SU-DHL-6 (cell line): ENCODE measurements around the gene ACD.

ENCODE experiments used
- H2AFZ ChIP-seq: fragments of 200-600 bp; sonication (generic); 2 replicates; pipeline ENCODE4 v1.6.1; 2014; ENCODE audit warnings: low read depth, mild to moderate bottlenecking, moderate library complexity, mixed read lengths, antibody characterized with exemption, low read length; ENCODE audit not compliant: severe bottlenecking
- H3F3A ChIP-seq: fragments of 200-600 bp; shearing (Covaris generic); 2 replicates; pipeline ENCODE4 v1.6.0; 2016; ENCODE audit warnings: antibody characterized with exemption, mild to moderate bottlenecking; ENCODE audit not compliant: insufficient read depth
- H3K27ac ChIP-seq: fragments of 200-600 bp; sonication (generic); 2 replicates; pipeline ENCODE4 v1.5.1; 2016; ENCODE audit warnings: low read depth, mild to moderate bottlenecking, low read length, moderate library complexity, mixed read lengths
- H3K27me3 ChIP-seq: fragments of 200-600 bp; sonication (generic), shearing (Covaris generic); 2 replicates; pipeline ENCODE4 v1.6.0; 2014; ENCODE audit warnings: mild to moderate bottlenecking, low read length
- H3K36me3 ChIP-seq: fragments of 200-600 bp; sonication (generic); 2 replicates; pipeline ENCODE4 v1.6.1; 2014; ENCODE audit warnings: mild to moderate bottlenecking, low read length, mixed read lengths
- H3K4me2 ChIP-seq: fragments of 300-600, 200-600 bp; shearing (Covaris generic), sonication (generic); 2 replicates; pipeline ENCODE4 v1.6.0; 2014; ENCODE audit warnings: low read length, low read depth, mild to moderate bottlenecking; ENCODE audit not compliant: poor library complexity, severe bottlenecking
- H3K4me3 ChIP-seq: fragments of 200-600 bp; sonication (generic); 2 replicates; pipeline ENCODE4 v1.5.1; 2014; ENCODE audit warnings: antibody characterized with exemption, low read length, mild to moderate bottlenecking, mixed read lengths; ENCODE audit not compliant: insufficient read depth, poor library complexity, severe bottlenecking
- H3K79me2 ChIP-seq: fragments of 200-600 bp; sonication (generic); 2 replicates; pipeline ENCODE4 v1.6.1; 2014; ENCODE audit warnings: mild to moderate bottlenecking, low read length, moderate library complexity; ENCODE audit not compliant: insufficient read depth
- H3K9ac ChIP-seq: fragments of 200-600 bp; sonication (generic); 2 replicates; pipeline ENCODE4 v1.7.0; 2014; ENCODE audit warnings: mild to moderate bottlenecking, low read length
- H3K9me2 ChIP-seq: fragments of 200-600 bp; sonication (generic); replicated peaks from 2 replicates; pipeline ENCODE4 v1.6.1; 2014; ENCODE audit warnings: low read length; ENCODE audit not compliant: insufficient read depth
- H3K9me3 ChIP-seq: fragments of 200-600 bp; sonication (generic); 2 replicates; pipeline ENCODE4 v1.6.1; 2014; ENCODE audit warnings: low read length, mixed read lengths; ENCODE audit not compliant: insufficient read depth
- H4K20me1 ChIP-seq: fragments of 200-600 bp; sonication (generic); 2 replicates; pipeline ENCODE4 v1.6.1; 2014; ENCODE audit warnings: low read depth, mild to moderate bottlenecking, antibody characterized with exemption, low read length, moderate library complexity, mixed read lengths
- CTCF ChIP-seq: fragments of 200-600 bp; sonication (generic); IDR thresholded peaks from one replicate; pipeline ENCODE4 v1.5.1; 2017; ENCODE audit warnings: antibody characterized with exemption, mild to moderate bottlenecking, low read length, moderate library complexity; ENCODE audit not compliant: insufficient read depth, poor library complexity, severe bottlenecking
- EZH2phosphoT487 ChIP-seq: fragments of 200-600 bp; sonication (generic), shearing (Covaris generic); conservative IDR thresholded peaks from 2 replicates; pipeline ENCODE4 v1.6.1; 2018; ENCODE audit warnings: mild to moderate bottlenecking, antibody characterized with exemption, low read length, moderate library complexity, mixed read lengths

The ACD gene

GRCh38 chr16:67707790-67708189 is 47.7 kb upstream of the ACD start:
- H3K27me3 ChIP-seq = no peaks in the 10 kb centered on the region
- H3K9me2 ChIP-seq = no peaks in the 10 kb centered on the region
- H3K4me2 ChIP-seq = no peak overlapping the region
- no peak overlapping the region for H3K9ac ChIP-seq
- H3K27ac ChIP-seq = no peak overlapping the region
- no peaks in the 10 kb centered on the region for H4K20me1 ChIP-seq
- H3K79me2 ChIP-seq = peaks cover 82% of the 10 kb centered on the region
- H3K36me3 ChIP-seq = no peaks in the 10 kb centered on the region
- TF ChIP-seq CTCF (no peak), EZH2phosphoT487 (no peak)
- H3K4me3 ChIP-seq = no peak overlapping the region
- no peaks in the 10 kb centered on the region for H3F3A ChIP-seq
- H3K9me3 ChIP-seq = no peaks in the 10 kb centered on the region
- no peak overlapping the region for H2AFZ ChIP-seq

GRCh38 chr16:67707210-67707609 is 47.1 kb upstream of the ACD start:
- Histone ChIP-seq H3K9me3 (no peaks in the 10 kb centered on the region), H3F3A (no peaks in the 10 kb centered on the region), H3K36me3 (no peaks in the 10 kb centered on the region), H2AFZ (no peak overlapping the region), H3K27ac (no peak overlapping the region), H3K9me2 (no peaks in the 10 kb centered on the region), H3K4me3 (no peak overlapping the region), H3K9ac (no peak overlapping the region), H3K79me2 (peaks cover 87% of the 10 kb centered on the region), H3K27me3 (no peaks in the 10 kb centered on the region), H3K4me2 (no peak overlapping the region), H4K20me1 (no peaks in the 10 kb centered on the region)
- TF ChIP-seq EZH2phosphoT487 (no peak), CTCF (no peak)

- Histone ChIP-seq H3K9me2 (no peaks in the 10 kb centered on the region), H3K36me3 (no peaks in the 10 kb centered on the region), H3K4me2 (no peak overlapping the region), H3K9me3 (no peaks in the 10 kb centered on the region), H3K27ac (no peak overlapping the region), H3K27me3 (no peaks in the 10 kb centered on the region), H3K79me2 (peaks cover 78% of the 10 kb centered on the region), H3K9ac (no peak overlapping the region), H4K20me1 (no peaks in the 10 kb centered on the region), H3F3A (no peaks in the 10 kb centered on the region), H2AFZ (no peak overlapping the region), H3K4me3 (no peak overlapping the region)
- TF ChIP-seq CTCF = no peak
- no peak for TF ChIP-seq EZH2phosphoT487
Observed at GRCh38 chr16:67704110-67704509, 44.0 kb upstream of the ACD start.
